Fibroblast of villous mesenchyme (primary cell): ENCODE measurements around the gene YKT6. TPM values are rescaled to one million over a fixed set of nuclear protein-coding genes. Genes with fewer than 3 reads are reported as not detected.
"Not testable (repeated sequence)": the region's sequence is repeated elsewhere in the genome, so short reads cannot be mapped to it uniquely, and the experiment has no call there.

Experiments
- DNase-seq: peaks from one replicate; pipeline ENCODE4 v3.0.0-alpha.2; 2010; ENCODE audit warnings: low read depth
- H3K4me3 ChIP-seq: 2 replicates; pipeline ENCODE4 v1.5.1; 2011; ENCODE audit warnings: low read depth, mild to moderate bottlenecking, low read length
- total RNA-seq: library from RNA; depleted of rRNA; stranded (reverse); fragments of >200 nt; gene quantifications from 2 replicates; pipeline ENCODE4 v1.2.3, GENCODE V29; 2012
- TF ChIP-seq, protein P1 (sequence below): IDR thresholded peaks from 2 replicates; pipeline ENCODE4 v1.5.1; 2012; ENCODE audit warnings: low read depth, mild to moderate bottlenecking, low read length; ENCODE audit not compliant: insufficient read depth

YKT6 gene
- total RNA-seq, 1 donor = 108 TPM

DNA sequence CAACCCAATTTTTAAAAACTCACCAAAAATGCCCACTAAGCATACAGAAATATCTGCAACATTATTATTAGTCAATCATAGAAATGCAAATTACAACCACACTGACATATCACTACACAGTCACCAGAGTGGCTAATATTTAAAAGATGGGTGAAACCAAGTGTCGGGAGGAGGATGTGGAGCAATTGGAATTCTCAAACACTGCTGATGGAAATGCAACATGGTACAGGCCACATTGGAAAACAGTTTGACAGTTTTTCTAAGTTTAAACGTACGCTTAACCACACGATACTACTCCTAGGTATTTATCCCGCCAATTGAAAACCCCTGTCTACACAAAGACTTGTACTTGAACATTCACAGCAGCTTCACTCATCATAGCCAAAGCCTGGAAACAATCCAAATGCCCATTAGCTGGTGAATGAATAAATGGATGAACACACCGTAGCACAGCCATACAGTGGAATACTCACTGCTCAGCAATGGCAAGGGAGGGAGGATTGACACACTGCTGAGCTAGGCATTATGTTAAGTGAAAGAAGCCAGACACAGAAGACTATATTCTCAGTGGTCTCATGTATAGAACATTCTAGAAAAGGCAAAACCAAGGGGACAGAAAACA is 27.9 kb upstream of the YKT6 start:
- TF ChIP-seq, protein P1, sequence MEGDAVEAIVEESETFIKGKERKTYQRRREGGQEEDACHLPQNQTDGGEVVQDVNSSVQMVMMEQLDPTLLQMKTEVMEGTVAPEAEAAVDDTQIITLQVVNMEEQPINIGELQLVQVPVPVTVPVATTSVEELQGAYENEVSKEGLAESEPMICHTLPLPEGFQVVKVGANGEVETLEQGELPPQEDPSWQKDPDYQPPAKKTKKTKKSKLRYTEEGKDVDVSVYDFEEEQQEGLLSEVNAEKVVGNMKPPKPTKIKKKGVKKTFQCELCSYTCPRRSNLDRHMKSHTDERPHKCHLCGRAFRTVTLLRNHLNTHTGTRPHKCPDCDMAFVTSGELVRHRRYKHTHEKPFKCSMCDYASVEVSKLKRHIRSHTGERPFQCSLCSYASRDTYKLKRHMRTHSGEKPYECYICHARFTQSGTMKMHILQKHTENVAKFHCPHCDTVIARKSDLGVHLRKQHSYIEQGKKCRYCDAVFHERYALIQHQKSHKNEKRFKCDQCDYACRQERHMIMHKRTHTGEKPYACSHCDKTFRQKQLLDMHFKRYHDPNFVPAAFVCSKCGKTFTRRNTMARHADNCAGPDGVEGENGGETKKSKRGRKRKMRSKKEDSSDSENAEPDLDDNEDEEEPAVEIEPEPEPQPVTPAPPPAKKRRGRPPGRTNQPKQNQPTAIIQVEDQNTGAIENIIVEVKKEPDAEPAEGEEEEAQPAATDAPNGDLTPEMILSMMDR = no peak
- DNase-seq = no peak
- no peak overlapping the region for H3K4me3 ChIP-seq

- H3K4me3 ChIP-seq = no peak overlapping the region
- TF ChIP-seq, protein P1 = no peak
- DNase-seq = no peak
Measured at GRCh38 chr7:44173911-44174693, 26.7 kb upstream of the YKT6 start.

- DNase-seq, H3K4me3 ChIP-seq: not testable (repeated sequence)
Measured at GRCh38 chr7:44174694-44174948, 26.2 kb upstream of the YKT6 start.

DNA sequence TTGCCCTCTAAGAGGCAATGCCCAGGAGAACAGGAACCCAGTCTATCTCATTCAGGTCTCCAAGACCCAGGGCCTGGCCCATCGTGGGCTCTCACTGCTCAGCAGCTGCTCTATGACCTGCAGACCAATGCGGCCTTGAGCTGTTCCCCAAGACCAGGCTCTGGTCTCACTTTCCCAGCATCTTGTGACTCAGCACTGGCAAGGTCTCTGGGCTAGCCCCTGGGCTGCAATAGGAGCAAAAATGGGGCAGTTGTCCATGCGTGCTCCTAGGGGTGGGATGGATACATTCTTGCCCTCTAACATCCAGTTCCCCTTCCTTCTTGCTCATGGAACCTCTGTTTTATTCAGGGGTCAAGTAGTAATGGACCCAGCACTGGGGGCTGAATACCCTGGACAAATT is 25.0 kb upstream of the YKT6 start:
- TF ChIP-seq, protein P1 = no peak
- H3K4me3 ChIP-seq = no peak overlapping the region
- no peak for DNase-seq

DNA sequence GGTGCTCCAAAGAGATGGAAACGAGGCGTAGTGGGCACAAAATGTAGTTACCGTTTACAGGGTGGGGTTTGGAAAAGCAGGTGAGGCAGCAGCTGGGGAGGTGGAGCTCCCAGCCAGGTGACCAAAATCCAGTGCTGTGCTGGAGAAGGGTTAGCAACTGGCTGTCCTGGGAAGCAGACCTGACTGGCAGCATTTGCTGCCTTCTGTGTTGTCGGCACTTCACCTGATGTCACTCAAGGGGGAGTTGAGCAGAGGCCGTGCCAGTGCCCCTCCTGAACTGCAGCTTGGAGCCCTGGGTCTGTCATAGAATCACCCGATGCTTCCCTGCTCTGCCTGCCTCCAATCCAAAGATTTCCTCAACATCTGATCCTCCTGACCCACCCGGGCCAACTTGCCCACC is 24.3 kb upstream of the YKT6 start:
- DNase-seq = no peak
- no peak overlapping the region for H3K4me3 ChIP-seq
- TF ChIP-seq, protein P1 = no peak

DNA sequence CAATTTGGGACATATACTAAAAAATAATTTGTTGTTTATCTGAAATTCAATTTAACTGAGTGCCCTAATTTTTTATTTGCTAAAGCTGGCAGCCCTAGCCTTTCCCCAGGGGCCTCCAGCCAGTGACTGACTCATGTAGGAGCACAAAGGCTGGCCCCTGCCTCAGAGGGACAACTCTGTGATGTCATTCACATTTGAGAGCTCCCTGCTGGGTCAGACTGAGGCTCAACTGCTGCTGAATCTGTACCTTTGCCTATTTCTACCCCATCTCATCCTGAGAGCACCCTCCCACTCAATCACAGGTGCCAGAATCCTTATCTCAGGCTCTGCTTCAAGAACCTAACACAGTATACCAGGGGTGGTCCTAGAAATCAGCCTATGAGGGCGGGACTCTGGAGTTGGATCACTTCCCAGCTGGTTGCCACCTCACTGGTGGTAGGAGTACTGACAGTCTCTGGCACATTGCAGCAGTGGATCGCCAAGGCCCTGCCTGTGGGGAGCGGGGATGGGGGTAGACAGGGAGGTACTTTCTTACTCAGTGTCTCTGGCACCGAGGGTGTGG is 23.1 kb upstream of the YKT6 start:
- TF ChIP-seq, protein P1 = no peak
- no peak overlapping the region for H3K4me3 ChIP-seq
- DNase-seq = no peak

DNA sequence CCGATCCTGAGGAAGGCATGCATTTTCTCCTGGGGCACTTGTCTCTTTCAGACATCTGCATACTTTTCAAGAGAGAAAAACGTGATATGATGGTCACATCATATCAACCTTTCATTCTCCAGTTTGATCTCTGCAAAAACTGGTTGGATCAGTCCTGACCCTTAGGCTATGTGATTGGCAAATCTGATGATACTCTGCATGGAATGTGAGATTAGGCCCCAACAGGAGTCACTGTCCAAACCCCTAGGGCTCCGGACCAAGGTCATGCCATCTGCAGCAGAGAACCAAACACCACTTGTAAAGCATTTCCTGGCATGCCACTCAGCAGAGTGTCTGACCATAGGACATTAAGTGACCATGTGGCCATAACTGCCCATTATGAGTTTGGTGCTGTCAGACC is 20.1 kb upstream of the YKT6 start:
- TF ChIP-seq, protein P1 = no peak

More for the DNA sequence above, 20.1 kb upstream of the YKT6 start:
- no peak for DNase-seq
- H3K4me3 ChIP-seq = no peak overlapping the region
